ENCODE results near the gene CENPP. TPM values are rescaled to one million over a fixed set of nuclear protein-coding genes. Genes with fewer than 3 reads are reported as not detected.

Gene CENPP
- polyA plus RNA-seq, 4 donors: 5.2 to 7.3 (median 5.7) TPM

DNA sequence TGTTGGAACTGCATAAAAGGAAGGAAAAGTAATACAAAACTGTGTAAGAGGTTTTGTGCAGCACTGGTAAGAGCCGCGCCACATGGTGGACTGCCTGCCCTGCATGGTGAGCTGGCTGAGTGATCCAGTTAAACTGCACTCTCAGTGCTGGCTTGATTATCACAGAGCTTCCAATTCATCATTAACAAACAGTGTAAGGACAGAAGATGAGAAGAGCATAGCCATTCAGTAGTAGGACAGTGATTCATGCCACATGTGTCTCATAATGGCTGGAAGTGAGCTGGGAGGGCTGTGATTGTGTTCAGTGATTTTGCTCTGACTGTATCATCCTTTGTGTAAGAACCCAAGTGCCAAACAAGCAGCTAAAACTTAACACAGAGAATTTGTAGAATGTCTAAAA, 142.5 kb downstream of the CENPP start:
- no peak for DNase-seq (ENCODE audit: low read depth in 4 of 4, low spot score in 3 of 4)

DNA sequence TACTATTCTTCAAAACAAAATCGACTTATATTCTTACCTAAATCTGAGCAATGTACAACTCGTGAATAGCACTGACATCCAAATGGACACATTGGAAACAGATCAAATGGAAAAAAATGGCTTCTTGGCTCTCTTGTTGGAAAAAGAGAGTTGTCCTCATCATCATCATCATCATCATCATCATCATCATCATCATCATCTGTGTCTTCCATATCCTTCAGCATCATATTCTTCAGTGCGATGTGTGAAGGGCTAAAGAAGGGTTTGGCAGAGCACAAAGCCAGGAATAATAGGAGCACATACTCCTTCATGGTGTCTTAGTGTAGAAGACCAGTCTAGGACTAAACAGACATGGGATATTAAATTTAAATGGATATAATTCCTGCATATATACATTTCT, 148.8 kb downstream of the CENPP start:
- DNase-seq (ENCODE audit: low read depth in 4 of 4, low spot score in 3 of 4): no peak

DNA sequence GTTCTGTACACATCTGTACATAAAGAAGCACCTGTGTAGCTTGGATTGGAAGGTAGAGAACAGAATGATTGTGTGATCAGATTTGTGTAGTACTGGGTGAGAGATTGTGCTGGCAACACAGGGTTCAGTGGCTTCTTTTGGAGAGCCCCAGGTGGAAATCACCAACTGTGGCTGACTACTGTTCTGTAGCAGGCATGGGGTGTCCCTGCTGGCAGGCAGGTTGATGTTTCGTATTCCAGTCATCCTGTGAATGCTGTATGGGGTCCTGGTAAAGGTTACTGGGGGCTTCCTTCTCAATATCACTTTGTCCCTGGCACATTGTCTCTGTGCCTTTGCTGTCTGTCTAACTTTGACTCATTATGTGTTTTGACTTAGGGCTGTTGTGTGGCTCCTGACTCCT, 151.2 kb downstream of the CENPP start:
- no peak for DNase-seq (ENCODE audit: low read depth in 4 of 4, low spot score in 3 of 4)

DNA sequence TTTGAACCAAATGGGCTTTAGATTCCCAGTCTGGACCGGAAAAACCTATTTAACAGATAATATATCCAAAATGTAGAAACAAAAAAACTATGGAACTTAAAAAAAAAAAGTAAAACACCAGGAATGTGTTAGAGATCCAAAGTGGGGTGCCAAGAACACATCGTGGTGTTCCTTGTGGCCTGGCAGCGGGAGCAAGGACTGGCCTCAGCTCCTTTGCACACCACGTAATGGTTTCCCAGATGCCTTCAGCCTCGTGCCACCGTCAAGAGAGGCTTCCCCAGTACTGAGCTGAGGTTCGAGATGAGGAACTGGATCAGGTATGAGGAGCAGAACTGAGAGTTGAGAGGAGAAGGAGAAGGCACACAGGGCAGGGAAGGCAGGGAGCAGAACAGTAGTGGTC, 153.0 kb downstream of the CENPP start:
- DNase-seq (ENCODE audit: low read depth in 4 of 4, low spot score in 3 of 4): no peak

DNA sequence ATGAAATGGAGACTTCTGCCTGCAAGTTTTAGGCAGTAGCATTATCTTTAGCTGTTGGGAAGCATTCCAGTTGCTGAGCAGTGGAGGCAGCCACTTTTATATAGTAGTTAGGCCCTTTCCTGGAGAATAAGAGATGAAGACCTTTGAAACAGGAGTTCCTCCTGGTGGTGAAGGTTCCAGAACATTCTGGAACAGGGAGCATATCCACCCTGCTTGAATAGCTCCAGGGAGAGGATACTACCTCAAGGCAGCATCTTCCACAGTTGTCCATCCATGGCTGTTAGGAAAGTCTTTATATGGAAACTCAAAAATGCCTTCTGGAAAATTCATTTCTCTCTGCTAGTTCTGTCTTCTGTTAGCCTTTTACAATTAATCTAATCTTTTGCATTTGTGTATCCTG, 153.6 kb downstream of the CENPP start:
- no peak for DNase-seq (ENCODE audit: low read depth in 4 of 4, low spot score in 3 of 4)

DNA sequence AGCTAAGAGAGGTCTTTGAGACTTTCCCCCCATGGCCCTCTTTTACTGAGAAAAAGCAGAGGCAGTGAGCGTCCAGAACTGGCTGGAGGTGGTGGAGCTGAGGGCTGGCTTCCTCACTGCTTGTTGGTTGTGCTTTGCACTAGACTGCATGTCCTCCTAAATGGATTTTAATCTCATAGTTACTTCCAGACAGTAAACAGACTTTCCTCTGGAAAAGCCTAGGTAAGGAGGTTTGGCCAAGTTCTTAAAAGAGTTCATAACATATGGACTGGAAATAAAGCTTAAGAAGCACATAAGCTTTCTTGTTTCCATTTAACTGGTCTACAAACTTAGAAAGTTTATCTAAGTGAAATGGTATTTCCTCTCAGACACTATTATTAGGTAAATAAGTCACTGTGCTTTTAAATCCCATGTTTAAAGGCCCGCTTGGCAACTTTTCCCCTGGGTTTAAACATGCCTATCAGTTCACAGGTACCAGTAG, 154.6 kb downstream of the CENPP start:
- DNase-seq (ENCODE audit: low read depth in 4 of 4, low spot score in 3 of 4): no peak

DNA sequence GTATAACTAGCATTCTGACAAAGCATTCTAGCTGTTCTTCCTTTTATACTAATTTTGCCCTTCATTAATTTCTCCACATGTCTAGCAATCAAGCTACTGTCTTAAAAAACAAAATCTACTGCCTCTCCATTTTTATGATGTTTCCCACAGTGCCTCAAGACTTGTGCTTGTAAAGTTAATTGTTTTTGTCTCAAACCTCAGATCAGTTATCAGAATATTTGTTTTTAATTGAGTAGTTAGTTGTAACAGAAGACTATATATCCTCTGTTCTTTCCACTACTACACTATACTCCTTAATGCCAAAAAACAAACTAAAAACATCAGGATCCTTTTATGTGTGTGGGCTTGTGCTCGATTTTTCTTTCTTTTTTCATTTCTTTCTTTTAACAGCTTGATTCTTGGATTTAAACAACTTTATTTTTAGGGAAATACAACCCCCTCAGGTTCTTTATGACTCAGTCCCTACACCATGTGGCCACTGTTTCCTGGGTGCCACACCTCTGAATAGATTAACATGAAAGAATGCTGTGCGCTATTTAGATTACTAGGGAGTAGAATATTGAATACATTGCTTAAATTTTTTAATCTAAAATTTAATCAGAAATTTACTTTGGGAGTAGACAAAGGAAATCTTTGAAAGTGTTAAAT, 155.4 kb downstream of the CENPP start:
- no peak for DNase-seq (ENCODE audit: low read depth in 4 of 4, low spot score in 3 of 4)

DNA sequence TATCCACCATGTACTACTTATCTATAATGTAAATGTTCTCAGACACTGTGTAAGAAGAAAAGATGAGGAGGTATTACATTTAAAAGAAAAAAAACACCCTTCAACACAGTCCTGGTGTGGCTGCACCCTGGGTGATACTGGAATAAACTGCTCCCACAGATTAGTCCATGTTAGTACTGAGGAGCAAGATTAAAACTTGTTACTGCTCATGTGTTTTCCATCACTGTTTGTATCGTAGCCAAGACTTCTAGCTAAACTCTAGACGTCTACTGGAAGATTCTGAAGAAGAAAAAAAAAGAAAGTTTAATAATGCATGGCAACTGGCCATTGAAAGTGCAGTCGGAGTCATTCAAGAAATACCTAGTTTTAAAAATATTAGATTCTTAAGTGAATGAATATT, 156.6 kb downstream of the CENPP start, which contains the start of gene ASPN:
Gene ASPN, minus strand, starts transcription at position 178 of the 400 bp plus-strand sequence.
- DNase-seq (ENCODE audit: low read depth in 4 of 4, low spot score in 3 of 4): peak in 3 of 4 donors; percentile 53 to 63 (median 53)

DNA sequence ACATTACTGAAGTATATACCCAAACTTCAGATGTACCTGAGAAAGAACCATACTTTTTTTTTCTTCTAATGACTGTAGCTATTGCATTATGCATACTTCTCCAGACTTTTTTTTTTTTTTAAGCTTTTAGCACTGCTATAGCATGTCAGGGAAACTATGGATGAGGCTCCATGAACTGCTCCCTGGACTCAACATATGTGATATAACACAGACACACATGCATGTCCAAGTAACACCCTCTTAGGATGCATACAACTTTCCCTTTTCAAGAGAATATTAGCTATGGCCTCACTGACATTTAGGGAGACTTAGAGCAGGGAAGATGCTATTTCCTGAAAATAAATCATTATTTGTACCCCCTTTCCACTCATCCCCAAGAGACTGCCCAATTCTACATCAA, 157.1 kb downstream of the CENPP start:
- no peak for DNase-seq (ENCODE audit: low read depth in 4 of 4, low spot score in 3 of 4)

DNA sequence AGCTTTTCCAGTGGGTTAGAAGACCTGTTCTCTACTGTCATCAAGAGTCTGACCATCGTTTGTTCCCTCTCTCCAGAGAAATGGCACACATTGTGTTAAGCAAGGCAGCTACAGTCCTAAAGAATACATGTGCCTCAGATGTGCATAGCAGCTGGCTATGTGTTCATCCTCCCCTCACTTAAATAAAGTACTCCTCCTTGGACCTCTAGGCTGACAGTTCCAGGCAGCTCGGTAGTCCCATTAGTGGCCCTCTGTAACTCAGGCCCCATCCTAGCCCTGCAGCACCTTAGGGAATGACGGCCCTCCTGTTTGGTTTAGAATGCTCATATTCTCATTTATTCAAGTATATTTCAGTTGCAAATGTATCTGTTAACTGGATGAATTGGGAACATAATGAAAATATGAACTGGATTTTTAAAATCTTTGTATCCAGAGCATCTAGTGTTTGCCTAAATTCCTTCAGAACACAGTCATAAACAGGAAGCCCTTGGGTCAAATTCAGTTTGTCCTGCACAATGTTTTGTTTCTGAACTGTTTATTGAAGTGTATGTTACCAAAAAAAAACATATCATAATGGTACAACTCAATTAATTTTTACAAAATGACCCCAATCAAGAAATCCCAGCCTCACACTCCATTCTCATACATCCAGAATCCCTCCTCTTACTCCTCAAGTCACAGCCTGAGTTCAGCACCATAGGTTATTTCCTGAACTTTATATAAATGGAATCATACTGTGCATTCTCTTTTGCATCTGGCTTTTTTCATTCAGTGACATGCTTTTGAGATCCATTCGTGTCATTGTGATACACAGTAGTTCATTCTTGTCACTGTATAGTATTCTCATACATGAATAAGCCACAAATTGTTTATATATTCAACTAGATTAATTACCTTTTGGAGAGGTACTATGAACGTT, 158.1 kb downstream of the CENPP start:
- no peak for DNase-seq (ENCODE audit: low read depth in 4 of 4, low spot score in 3 of 4)

DNA sequence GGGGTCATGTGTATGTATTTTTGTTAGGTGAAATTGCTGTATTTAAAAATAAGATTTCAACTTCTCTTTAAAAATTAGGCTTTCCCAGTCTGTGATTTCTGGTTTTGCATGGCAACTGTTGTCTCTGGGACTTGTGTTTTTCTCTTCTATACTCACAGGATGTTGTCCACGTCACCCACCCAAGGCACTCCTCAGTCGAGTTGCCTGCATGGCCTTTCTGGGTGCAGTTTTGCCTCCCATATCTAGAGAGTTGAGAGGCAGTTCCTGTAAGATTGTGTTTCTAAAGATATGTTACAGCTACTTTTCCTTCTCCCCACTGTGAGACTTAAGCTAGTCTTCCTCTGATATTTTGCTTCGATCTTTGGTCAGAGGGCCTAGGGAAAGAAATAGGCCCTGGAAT, 158.8 kb downstream of the CENPP start:
- DNase-seq (ENCODE audit: low read depth in 4 of 4, low spot score in 3 of 4): no peak

DNA sequence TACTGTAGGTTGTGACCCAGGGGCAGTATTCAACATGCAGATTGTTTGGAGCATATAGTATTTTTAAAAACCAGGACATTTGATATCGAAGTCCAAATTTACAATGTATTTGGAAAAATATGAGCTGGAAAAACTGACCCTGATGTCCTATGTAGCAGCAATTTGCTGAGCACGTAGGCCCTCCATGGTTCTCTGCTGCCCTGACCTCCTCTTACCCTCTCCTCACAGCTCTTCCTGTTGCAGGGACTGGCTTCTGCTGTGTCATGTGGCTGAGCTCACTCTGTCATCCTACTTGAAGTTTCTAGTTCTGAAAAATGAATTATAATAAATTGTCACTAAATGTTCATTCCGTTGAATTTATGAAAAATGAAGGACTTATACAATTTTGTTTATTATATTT, 160.6 kb downstream of the CENPP start:
- DNase-seq (ENCODE audit: low read depth in 4 of 4, low spot score in 3 of 4): no peak

DNA sequence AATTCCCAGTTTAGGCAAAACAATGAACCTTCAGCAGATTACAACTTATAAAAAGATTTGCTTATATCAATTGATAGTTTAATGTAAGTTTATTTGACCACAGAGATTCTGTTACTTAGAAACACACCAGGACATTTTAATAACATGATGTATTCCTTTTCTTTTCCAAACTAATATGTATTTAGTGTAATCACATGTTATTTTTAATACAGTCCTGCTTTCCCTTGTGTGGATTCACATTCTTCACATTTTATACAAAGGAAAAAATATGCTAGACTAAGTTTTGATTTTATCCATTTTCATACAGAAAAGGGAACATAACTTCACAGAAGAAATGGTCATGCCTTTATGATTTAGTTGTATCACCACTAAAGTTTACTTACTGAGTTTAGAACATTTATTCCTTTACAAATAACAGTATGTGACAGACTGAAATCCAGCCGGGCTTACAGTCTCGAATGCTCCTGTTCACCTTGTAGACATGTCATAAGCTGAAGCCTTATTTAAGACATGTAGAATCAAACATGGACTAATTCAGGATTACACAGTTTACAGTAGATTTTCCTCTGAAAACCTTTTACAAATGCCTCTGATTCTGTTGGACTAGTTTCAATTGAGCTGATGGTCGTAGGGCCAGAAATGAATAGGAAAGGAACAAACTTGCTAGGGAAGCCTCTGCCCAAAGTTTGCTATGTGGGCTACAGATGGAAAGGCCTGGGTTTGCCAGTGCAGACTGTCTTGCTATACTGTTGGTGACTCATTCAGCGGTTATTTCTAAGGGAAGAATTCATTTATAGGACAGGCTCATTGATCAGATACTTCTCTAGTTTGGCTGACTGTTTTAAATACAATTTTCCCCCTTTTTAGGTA, 163.2 kb downstream of the CENPP start:
- no peak for DNase-seq (ENCODE audit: low read depth in 4 of 4, low spot score in 3 of 4)

DNA sequence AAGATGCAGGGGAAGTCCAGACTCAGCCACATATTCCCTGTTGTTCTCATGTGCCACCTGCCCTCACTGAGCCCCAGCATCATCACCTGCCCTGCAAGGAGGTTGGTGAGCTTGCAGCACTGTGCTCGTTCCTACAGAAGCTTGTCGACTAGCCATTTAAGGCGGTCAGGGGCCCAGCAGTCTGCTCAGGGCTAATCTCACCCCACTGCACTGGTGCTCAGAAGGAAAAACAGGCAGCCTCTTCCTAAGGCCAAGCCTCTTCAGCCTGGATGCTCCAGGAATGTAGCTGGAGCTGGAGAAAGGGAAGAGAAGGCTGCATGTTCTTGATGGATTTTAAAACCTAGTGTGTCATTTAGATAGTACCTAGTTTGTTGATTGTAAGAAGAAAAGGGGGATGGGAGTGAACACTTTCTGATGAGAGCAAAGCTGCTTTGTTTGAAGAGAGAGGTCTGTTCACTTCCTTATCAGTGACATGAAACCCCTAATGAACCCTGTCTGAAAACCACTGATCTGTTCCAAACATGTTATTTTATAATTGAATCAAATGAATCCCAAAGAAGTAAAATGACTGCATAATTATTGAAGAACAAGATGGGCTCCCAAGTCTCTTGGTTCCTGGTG, 167.1 kb downstream of the CENPP start:
- DNase-seq (ENCODE audit: low read depth in 4 of 4, low spot score in 3 of 4): no peak

DNA sequence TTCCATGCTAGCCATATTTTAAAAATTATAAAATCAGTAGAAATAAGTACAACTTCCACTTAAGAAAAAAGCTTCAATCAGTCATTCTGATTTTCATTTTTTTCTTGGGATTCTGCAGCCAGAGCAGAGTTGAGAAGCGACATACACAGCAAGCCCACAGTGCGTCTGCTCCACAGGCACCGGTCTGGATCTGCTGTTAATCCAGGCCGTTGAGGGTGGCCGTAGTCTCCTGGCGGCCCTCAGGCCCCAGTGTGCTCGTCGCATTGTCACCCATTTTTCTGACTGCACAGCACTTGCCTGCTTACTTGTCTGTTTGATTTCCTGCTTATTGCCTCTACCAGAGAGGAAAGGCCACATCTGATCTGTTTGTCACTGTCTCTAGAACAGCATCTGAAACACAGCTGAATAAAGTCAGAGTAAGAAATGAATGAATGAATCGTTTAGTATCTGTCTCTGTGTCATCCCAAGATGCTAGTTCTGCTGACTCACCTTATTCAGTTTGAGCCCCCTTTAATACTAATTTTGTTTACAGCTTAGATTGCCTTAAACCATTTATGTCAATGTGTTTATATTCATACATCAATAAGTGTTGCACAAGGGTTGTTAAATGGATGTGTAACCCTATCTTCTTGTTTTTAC, 168.1 kb downstream of the CENPP start:
- no peak for DNase-seq (ENCODE audit: low read depth in 4 of 4, low spot score in 3 of 4)

DNA sequence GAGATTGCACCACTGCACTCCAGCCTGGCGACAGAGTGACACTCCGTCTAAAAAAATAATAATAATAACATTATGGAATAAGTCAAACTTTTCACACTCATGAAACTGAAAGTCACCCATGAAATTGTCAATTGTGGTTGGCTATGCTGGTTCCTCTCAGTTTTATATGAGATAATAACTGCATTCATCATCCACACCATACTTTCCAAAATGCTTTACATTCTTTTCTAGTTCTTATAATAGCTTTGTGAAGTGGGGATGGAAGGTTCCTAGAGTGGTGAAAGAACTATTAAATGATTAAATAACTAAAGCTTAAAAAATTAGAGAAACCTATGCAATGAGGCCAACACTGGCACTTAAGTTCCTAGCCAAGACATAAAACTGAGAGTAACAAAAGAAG, 169.1 kb downstream of the CENPP start:
- no peak for DNase-seq (ENCODE audit: low read depth in 4 of 4, low spot score in 3 of 4)

DNA sequence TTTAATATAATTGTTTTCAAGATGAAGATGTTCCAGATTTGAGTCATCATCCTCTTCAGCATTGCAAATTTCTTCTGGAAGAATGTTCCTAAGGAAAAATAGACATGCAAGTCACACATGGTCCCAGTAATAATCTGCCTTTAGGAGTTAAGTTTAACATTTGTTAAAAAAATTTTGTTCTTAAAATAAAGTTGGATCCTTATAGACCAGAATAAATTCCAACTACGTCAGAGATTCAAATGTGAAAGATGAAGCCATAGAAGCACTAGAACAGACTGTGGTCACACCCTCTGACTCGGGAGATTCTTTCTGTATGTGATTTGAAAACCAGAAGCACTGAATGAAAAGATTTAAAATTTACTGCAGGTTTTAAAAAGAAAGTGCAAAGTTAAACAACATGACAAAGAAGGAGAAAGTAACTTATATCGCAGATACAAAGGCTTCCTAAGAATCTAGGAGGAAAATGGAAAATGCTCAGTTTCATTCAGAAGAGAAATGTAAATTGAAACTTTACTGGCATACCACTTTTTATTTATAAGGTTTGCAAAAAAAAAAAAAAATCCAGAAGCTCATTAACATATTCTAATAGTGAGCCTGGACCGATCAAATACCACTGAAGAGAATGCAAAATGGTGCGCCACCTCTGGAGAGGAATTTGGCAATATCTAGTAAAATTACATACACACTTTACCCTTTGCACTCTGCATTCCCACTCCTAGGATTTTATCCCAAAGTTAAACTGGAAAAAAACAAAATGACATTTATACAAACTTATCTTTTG, 170.8 kb downstream of the CENPP start:
- DNase-seq (ENCODE audit: low read depth in 4 of 4, low spot score in 3 of 4): no peak

DNA sequence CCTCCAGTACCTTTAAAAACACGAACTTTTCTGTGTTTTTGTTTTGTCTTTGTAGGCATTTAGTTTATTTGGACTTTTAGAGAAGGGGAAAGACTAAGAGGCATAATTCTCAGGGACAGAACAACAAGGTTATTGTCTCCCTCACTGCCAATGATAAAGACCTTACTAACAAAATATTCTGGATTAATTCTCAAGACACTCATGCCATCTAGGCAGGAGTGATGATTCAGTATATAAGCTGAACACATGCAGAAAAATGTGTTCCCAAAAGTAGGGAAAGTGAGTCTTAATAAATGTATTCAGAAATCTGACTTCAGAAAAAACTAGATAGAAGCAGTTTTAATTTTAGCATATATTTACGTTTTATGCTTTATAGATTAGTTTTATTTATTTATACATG, 173.9 kb downstream of the CENPP start:
- DNase-seq (ENCODE audit: low read depth in 4 of 4, low spot score in 3 of 4): no peak

DNA sequence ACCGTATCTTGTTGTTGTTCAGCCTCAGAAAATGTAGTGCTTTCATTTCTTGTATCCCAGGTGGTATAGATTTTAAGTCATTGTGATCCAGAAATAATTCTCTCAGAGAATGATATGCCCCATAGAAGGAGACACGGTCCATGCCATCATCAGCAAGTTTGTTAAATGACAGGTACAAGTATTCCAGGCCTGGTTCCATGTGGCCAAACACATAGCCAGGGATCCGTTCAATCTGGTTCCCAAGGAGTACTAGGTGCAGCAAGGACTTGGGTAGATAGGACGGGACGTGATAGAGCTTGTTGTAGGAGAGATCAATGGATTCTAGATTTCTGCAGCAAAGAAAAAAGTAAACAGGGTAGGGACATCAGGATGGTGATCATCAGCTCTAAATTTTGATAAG, 175.0 kb downstream of the CENPP start:
- no peak for DNase-seq (ENCODE audit: low read depth in 4 of 4, low spot score in 3 of 4)

Measured in right renal pelvis (tissue), 4 donors.